Umbilical cord (tissue), 2 donors: ENCODE measurements around the gene PLEKHJ1. TPM values are rescaled to one million over a fixed set of nuclear protein-coding genes. Genes with fewer than 3 reads are reported as not detected.
"Not testable (repeated sequence)": the region's sequence is repeated elsewhere in the genome, so short reads cannot be mapped to it uniquely, and the experiment has no call there.

ENCODE experiments used
- DNase-seq: peaks from one replicate; pipeline ENCODE4 v3.0.0-alpha.2; 2015; ENCODE audit warnings: low spot score
- total RNA-seq: library from RNA; depleted of rRNA; stranded (reverse); fragments of >200 nt; gene quantifications from one replicate; pipeline ENCODE4 v1.2.3, GENCODE V29; 2014; ENCODE audit warnings: low replicate concordance; ENCODE audit not compliant: insufficient read depth

Gene PLEKHJ1
- total RNA-seq, result 29.4 TPM

DNA sequence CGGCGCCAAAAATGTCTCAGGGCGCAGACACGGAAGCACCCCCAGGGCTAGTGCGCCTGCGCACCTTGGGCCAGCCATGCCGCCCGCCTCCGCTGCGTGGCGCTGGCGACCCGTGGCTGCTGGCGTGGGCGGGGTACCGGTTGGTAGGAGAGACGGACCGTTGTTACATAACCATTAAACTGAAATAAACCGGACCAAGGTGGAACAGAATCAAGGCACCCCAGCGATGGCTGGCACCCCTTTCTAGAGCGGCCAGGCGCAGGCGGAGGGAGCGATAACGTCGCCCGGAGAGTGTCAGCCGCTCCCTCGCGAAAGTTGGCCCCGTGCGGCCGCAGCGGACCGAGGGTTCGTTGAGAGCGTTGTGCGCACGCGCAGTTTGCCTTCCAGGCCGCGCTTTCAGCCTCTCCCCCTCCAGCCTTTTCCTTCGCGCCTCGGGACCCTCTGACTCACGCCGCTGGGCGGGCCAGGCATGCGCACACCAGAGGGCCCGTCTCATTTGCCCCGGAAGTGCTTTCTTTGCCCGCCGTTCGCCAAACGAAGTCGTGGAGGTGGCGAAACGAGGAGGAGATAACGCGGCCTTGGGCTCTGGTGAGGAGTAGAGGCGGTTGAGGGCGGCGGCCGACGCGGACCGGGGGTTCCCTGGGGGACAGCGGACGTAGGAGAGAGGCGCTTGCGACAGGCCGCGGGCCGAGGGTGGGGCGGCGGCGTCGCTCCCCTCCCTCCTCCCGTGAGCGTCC is at the start of gene PLEKHJ1, which contains the start of gene SF3A2:
Gene PLEKHJ1 (minus strand): TSS at position 16 of the 737 bp plus-strand sequence. CDS start 81 bp downstream, outside the sequence.
Gene SF3A2 (plus strand): TSS at position 511 of the 737 bp plus-strand sequence. CDS start 6,595 bp downstream, outside the sequence.
- DNase-seq, result peak; percentile 99

GRCh38 chr19:2283835-2284507 is 47.8 kb upstream of the PLEKHJ1 start:
- no peak for DNase-seq

DNA sequence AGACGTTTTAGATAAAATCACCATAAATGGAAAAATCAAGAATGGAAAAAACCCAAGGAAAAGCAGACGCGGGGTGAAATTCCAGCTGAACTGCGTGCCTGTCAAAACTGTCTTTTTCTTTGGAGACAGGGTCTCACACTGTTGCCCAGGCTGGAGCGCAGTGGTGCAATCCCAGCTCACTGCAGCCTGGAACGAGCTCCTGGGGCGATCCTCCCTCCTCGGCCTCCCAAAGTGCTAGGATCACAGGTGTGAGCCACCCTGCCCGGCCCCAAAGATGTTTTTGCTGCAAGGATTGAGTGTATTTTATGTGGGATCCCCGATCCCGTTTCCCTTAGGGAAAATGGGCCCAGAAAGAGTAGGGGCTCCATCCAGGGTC is 46.7 kb upstream of the PLEKHJ1 start:
- DNase-seq, result no peak

DNA sequence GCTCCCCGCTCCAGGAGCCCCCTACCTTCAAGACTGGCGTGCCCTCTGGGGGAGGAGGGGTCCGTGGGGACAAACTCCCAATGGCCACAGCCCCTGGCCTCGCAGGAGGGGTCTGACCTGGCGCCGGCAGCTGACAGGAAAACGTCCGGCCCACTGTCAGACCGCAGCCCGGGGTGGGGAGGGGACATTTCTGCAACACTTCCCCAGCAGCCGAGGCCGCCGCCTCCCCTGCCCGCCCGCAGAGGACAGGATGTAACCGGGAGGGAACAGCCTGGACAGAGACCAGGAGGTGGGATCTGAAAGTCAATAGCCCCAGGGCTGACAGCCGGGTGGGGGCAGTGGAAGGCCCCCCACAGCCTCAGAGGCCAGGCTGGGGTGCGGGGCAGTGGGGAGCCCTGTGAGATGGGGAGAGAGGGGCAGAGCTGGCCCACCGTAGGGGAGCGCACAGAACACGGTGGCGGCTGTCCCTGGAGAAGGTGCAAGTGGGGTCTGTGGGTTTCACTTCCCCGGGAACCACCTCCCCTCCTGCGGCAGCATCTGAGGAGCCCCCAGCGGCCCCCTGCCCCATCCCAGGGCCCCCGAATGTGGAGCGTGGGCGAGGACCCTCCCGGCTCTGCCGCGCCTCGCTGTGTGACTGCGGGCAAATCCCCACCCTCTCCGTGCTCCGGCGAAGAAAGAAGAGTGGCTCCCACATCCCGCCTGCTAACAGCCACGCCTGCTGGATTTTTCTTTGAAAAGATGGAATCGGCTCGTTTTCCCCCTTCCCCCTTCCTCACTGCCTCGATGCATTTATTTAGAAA is 46.1 kb upstream of the PLEKHJ1 start, which contains the start of gene PEAK3:
Gene PEAK3 (minus strand): TSS at position 114 of the 800 bp plus-strand sequence. CDS start 1,244 bp downstream, outside the sequence.
- no peak for DNase-seq

DNA sequence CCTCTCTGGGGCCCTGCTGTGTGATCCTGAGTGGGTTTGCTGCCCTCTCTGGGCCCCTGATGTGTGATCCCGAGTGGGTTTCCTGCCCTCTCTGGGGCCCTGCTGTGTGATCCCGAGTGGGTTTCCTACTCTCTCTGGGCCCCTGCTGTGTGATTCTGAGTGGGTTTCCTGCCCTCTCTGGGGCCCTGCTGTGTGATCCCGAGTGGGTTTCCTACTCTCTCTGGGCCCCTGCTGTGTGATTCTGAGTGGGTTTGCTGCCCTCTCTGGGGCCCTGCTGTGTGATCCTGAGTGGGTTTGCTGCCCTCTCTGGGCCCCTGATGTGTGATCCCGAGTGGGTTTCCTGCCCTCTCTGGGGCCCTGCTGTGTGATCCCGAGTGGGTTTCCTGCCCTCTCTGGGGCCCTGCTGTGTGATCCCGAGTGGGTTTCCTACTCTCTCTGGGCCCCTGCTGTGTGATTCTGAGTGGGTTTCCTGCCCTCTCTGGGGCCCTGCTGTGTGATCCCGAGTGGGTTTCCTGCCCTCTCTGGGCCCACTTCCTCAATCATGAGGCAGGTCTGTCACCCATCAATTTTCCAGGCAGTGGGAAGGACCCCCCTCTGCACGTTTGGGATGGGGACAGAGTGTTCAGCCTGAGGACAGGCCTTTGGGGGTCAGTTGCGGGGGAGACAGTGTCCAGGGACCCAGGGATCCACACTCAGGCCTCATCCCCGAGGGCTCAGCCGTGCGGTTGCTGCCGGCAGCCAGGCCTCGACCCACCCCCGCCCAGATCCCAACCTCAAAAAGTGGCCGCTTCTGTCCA is 45.3 kb upstream of the PLEKHJ1 start:
- DNase-seq, result not testable (repeated sequence)

- DNase-seq, result no peak
Observed at GRCh38 chr19:2280633-2281264, 44.6 kb upstream of the PLEKHJ1 start.

DNA sequence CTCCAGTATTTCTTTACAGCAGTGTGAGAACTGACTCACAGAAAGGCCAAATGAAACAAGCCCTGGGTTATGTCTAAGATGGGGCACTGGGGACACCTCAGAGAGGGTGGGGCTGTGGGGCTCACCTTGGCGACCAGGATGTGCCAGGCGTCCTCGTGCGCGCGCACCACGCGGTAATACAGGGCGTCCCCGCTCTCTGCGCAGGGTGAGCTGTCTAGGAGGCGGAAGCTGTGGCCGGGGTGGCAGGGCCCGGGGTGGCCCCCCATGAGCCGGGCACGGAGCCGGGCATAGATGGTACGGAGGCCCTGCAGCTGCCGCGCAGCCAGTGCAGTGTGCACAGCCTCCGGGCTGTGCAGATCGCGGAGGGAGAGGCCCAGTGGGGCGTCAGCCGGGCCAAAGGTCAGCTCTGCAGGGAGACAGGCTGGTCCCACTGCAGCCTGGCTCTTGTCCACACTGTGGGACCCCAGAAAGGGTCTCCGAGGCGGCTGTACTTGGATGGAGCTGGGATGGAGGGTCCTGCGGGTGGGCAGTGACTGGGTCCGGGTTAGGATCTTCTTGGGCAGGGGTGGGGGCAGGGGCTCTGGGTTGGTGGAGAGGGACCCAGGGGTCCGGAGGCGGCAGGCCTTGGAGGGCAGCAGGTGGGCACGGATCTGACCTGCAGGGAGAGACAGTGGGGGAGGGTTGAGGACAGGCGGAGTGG is 42.5 kb upstream of the PLEKHJ1 start:
- DNase-seq, result no peak

- no peak for DNase-seq
Observed at GRCh38 chr19:2277138-2277537, 41.0 kb upstream of the PLEKHJ1 start.

DNA sequence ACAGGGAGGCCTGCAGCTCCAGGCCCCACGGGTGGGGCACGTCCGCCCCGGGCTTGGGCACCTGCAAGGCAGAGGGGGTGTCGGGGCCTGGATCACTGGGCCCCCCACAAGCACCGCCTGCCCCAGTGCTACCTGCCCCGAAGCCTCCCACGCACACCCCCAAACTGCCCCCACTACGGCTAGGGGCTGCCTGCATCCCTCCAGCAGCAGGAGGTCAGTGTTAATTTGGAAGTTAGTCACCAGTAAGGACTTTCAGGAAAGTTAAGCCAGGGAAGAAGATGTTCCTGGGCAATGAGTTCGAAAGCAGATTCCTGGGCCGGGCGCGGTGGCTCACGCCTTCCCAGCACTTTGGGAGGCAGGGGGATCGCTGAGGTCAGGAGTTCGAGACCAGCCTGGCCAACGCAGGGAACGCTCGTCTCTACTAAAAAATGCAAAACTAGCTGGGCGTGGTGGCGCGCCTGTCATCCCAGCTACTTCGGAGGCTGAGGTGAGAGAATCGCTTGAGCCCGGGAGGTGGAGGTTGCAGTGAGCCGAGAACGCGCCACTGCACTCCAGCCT is 40.4 kb upstream of the PLEKHJ1 start:
- DNase-seq, result no peak

DNA sequence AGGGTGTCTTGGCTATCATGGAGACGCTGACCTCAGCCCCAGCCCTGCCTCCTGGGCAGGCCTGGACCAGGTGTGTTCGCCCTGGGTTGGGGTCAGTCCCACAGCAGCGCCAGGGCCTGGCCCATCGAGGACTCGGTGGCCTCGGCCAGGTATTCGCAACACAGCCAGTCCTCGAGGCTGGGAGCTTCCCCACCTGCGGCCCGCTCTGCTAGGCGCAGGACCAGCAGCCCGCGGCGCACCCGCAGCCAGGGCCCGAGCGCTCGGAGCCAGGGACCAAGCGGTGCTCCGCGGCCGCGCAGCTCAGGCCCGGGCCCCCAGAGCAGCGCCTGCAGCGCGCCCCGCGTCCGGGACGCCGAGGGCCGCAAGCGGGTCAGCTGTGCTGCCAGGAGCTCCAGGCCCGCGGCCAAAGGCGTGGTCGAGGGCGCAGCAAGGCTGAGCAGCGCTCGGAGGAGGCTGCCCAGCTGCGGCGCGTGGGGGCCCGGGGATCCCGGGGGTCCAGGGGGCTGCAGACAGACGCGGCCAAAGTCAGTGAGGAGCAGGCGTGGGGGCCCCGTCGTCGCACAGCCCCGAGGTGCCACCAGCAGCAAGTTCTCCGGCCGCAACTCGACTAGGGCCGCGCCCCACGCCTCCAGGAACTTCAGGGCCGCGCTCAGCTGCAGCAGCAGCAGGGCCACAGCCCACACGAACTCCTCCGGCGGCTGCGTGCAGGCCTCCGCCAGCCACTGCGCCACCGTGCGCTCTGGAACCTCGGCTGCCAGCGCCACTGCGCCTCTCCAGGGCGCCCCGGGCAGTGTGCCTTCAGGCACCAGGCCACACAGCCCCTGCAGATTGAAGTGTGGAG is 39.7 kb upstream of the PLEKHJ1 start:
- no peak for DNase-seq

DNA sequence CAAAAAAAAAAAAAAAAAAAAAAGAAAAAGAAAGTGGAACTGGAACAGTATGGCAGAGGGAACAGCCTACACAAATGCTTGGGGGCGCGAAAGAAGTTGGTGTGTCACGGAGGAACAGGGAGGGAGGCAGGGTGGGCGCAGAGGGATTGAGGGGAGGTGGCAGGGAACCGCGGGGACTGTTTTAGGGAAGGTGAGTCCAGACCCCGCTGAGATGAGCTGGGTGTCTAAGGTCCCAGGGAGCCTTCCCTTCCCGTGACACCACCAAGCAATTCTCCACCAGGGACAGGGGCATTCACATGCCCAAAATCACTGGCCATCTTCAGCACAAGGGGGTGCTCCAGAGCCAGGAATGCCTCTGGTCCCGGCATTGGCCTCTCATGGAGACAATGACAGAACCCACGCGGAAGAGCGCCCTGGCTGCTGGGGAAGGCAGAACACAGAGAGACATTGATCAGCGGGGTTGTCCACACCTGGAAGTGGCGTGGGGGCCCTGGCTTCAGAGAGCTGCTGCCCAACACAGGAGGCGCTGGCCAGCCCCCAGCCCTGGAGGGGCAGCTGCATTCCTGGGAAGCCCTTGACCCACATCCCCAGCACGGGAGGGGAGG is 38.9 kb upstream of the PLEKHJ1 start:
- DNase-seq, result peak; percentile 51

- DNase-seq, result no peak
Observed at GRCh38 chr19:2274185-2274711, 38.1 kb upstream of the PLEKHJ1 start.

GRCh38 chr19:2273356-2274184 is 37.4 kb upstream of the PLEKHJ1 start:
- DNase-seq, result peak; percentile 64

- no peak for DNase-seq
Observed at GRCh38 chr19:2271234-2272103, 35.3 kb upstream of the PLEKHJ1 start.

DNA sequence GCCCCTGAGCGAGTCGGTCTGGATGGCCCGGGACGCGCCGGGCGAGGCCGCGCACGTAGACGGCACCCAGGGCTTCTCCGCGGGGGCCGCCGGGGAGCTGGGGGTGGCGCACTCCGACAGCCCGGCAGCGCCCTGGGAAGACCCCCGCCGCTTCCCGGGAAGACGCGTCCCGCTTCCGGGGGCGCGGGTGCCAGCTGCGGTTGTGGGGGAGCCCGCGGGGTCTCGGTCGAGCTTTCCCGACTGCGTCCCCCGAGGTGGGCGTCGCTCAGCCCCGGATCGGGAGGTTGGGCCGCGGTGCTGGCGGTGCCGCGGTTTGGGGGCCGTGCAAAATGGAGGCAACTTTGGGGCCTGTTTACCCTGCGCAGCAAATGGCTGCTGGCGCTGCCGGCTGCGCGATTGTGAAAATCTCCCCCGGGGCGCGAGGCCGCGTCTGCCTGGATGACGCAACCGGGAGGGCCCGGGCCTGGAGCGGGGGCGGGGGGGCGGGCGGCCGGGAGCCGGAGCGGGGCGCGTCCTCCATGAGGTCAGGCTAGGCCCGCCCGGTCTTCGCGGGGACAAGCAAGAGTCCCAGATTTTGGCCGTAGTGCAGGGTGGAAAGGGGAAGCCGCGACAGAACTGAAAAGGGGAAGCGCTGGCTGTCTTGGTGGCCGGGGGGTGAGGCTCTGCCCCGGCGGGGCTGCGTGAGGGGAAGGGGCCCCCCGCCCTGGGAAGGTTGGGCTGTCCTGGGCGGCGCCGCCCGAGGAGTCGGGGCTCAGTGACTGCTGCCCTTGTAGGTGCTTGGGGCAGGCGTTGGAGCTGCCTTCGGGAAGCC is 34.5 kb upstream of the PLEKHJ1 start:
- peak; percentile 79 for DNase-seq

DNA sequence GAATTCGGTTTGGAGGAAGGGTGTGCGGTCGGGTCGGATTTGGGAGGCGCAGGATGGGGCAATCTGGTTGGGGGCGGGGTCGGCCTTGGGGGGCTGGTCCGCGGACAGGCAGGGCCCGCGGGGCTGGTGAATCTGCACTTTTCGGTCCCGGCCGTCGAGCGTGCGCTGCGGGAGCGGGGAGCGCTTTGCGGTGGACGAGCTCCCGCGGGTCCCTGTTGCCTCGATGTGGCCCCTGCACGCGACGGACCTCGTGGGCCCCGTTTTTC is 34.0 kb upstream of the PLEKHJ1 start:
- no peak for DNase-seq
